Stimulated activated naive CD8-positive, alpha-beta T cell treated with anti-CD3 and anti-CD28 coated beads, Interleukin-15, amount 100 ng/mL, for 72 hours (primary cell): ENCODE measurements around the gene BRICD5.

Experiments used
- ATAC-seq: fragments of 150-1000 bp; cut with Tn5 transposase; 2 replicates; pipeline ENCODE4 v1.10.0; 2021; ENCODE audit warnings: mild to moderate bottlenecking, moderate library complexity
- DNase-seq, 2 donors: peaks; one replicate each; pipeline ENCODE4 v3.0.0; 2021 to 2022
- H3K27ac Mint-ChIP-seq, 2 donors: one replicate each; pipeline ENCODE4 v1.8.0; 2022; ENCODE audit warnings: mild to moderate bottlenecking in 2 of 2, mixed read lengths in 2 of 2, moderate library complexity in 2 of 2
- H3K27me3 Mint-ChIP-seq: one replicate; pipeline ENCODE4 v1.8.0; 2022; ENCODE audit warnings: mixed read lengths
- H3K4me1 Mint-ChIP-seq: one replicate; pipeline ENCODE4 v1.8.0; 2022; ENCODE audit warnings: mild to moderate bottlenecking, mixed read lengths
- H3K4me3 Mint-ChIP-seq, 2 donors: one replicate each; pipeline ENCODE4 v1.8.0; 2022; ENCODE audit warnings: mild to moderate bottlenecking in 2 of 2, mixed read lengths in 2 of 2, moderate library complexity in 1 of 2
- H3K9me3 Mint-ChIP-seq, 2 donors: one replicate each; pipeline ENCODE4 v1.8.0; 2022; ENCODE audit warnings: mixed read lengths in 2 of 2

BRICD5 gene

GRCh38 chr16:2231016-2231931, 20.6 kb upstream of the BRICD5 start:
- Mint-ChIP-seq H3K27me3 (peaks cover 13% of the 10 kb centered on the region), H3K4me3 (no peak overlapping the region), H3K27ac (no peak overlapping the region), H3K9me3 (no peaks in the 10 kb centered on the region), H3K4me1 (peaks cover 13% of the 10 kb centered on the region)
- DNase-seq (no peak), ATAC-seq (no peak)

- no peak for ATAC-seq
- Mint-ChIP-seq H3K9me3 (no peaks in the 10 kb centered on the region), H3K4me3 (no peak overlapping the region), H3K4me1 (peaks cover 15% of the 10 kb centered on the region), H3K27me3 (peaks cover 4% of the 10 kb centered on the region), H3K27ac (peak overlapping the region in 1 of 2 donors; percentile 86)
- no peak for DNase-seq
Observed at GRCh38 chr16:2230376-2230775, 19.7 kb upstream of the BRICD5 start.

- no peaks in the 10 kb centered on the region for H3K27me3 Mint-ChIP-seq
- no peaks in the 10 kb centered on the region for H3K9me3 Mint-ChIP-seq
- no peak for DNase-seq
- ATAC-seq: no peak
- peaks cover 17% of the 10 kb centered on the region for H3K4me1 Mint-ChIP-seq
- H3K4me3 Mint-ChIP-seq: no peak overlapping the region
- H3K27ac Mint-ChIP-seq: peak overlapping the region in 1 of 2 donors; percentile 86
Observed at GRCh38 chr16:2229632-2230250, 19.1 kb upstream of the BRICD5 start.

- Mint-ChIP-seq H3K9me3 (no peaks in the 10 kb centered on the region), H3K4me1 (peaks cover 23% of the 10 kb centered on the region), H3K4me3 (no peak overlapping the region), H3K27me3 (no peaks in the 10 kb centered on the region), H3K27ac (no peak overlapping the region)
- ATAC-seq (no peak), DNase-seq (no peak)
Observed at GRCh38 chr16:2229091-2229490, 18.4 kb upstream of the BRICD5 start.

- Mint-ChIP-seq H3K4me3 (no peak overlapping the region), H3K9me3 (no peaks in the 10 kb centered on the region), H3K27ac (no peak overlapping the region), H3K27me3 (no peaks in the 10 kb centered on the region), H3K4me1 (peaks cover 24% of the 10 kb centered on the region)
- ATAC-seq (no peak), DNase-seq (no peak)
Observed at GRCh38 chr16:2228161-2228824, 17.6 kb upstream of the BRICD5 start.

- ATAC-seq (no peak), DNase-seq (no peak)
- Mint-ChIP-seq H3K4me3 (no peak overlapping the region), H3K4me1 (peaks cover 29% of the 10 kb centered on the region), H3K27me3 (no peaks in the 10 kb centered on the region), H3K27ac (no peak overlapping the region), H3K9me3 (no peaks in the 10 kb centered on the region)
Observed at GRCh38 chr16:2226918-2227317, 16.3 kb upstream of the BRICD5 start.

GRCh38 chr16:2226245-2226793, 15.7 kb upstream of the BRICD5 start:
- Mint-ChIP-seq H3K4me1 (peaks cover 29% of the 10 kb centered on the region), H3K9me3 (no peaks in the 10 kb centered on the region), H3K4me3 (no peak overlapping the region), H3K27ac (no peak overlapping the region), H3K27me3 (no peaks in the 10 kb centered on the region)
- DNase-seq (no peak), ATAC-seq (no peak)

- Mint-ChIP-seq H3K9me3 (no peaks in the 10 kb centered on the region), H3K4me1 (peaks cover 29% of the 10 kb centered on the region), H3K27me3 (no peaks in the 10 kb centered on the region), H3K27ac (peak overlapping the region; percentile 81 to 95), H3K4me3 (peak overlapping the region; percentile 86 to 89)
- ATAC-seq (peak; percentile 40), DNase-seq (peak in 1 of 2 donors; percentile 42)
Observed at GRCh38 chr16:2223942-2224486, 13.4 kb upstream of the BRICD5 start.

- Mint-ChIP-seq H3K9me3 (no peaks in the 10 kb centered on the region), H3K27ac (peak within 1 kb of the TSS; percentile 81 to 95), H3K4me1 (peaks cover 29% of the 10 kb centered on the region), H3K27me3 (no peaks in the 10 kb centered on the region), H3K4me3 (peak within 1 kb of the TSS; percentile 86 to 89)
- peak; percentile 100 for DNase-seq
- ATAC-seq: peak; percentile 98
Observed at GRCh38 chr16:2223221-2223941, 12.7 kb upstream of the BRICD5 start, which contains the start of gene E4F1. Gene E4F1, plus strand, starts transcription at chr16:2223591. Its CDS starts 23 bp downstream, at chr16:2223614.

GRCh38 chr16:2216330-2216729, 5.7 kb upstream of the BRICD5 start:
- DNase-seq (no peak), ATAC-seq (no peak)
- Mint-ChIP-seq H3K27ac (no peak overlapping the region), H3K9me3 (no peaks in the 10 kb centered on the region), H3K4me1 (peaks cover 32% of the 10 kb centered on the region), H3K27me3 (no peaks in the 10 kb centered on the region), H3K4me3 (peak overlapping the region; percentile 88)

GRCh38 chr16:2214719-2214968, 4.0 kb upstream of the BRICD5 start, which contains the start of gene PGP:
Gene PGP, minus strand, starts transcription at chr16:2214840. Its CDS starts 63 bp downstream, at chr16:2214777.
- Mint-ChIP-seq H3K9me3 (no peaks in the 10 kb centered on the region), H3K27me3 (no peaks in the 10 kb centered on the region), H3K4me3 (peak within 1 kb of the TSS; percentile 88), H3K4me1 (peaks cover 32% of the 10 kb centered on the region), H3K27ac (peak within 1 kb of the TSS; percentile 76 to 95)
- DNase-seq (no peak), ATAC-seq (peak; percentile 93)

GRCh38 chr16:2213817-2214718, 3.4 kb upstream of the BRICD5 start:
- Mint-ChIP-seq H3K9me3 (no peaks in the 10 kb centered on the region), H3K27ac (no peak overlapping the region), H3K27me3 (no peaks in the 10 kb centered on the region), H3K4me3 (peak overlapping the region; percentile 80 to 82), H3K4me1 (peaks cover 32% of the 10 kb centered on the region)
- DNase-seq: no peak
- ATAC-seq: peak; percentile 15

- Mint-ChIP-seq H3K27me3 (no peaks in the 10 kb centered on the region), H3K4me3 (peak overlapping the region; percentile 80 to 82), H3K4me1 (peaks cover 43% of the 10 kb centered on the region), H3K27ac (peak overlapping the region in 1 of 2 donors; percentile 54), H3K9me3 (no peaks in the 10 kb centered on the region)
- no peak for DNase-seq
- ATAC-seq: no peak
Observed at GRCh38 chr16:2212362-2213324, 2.0 kb upstream of the BRICD5 start.
